GM23338 (cell line): ENCODE data around the gene CAMTA1.

Source experiments
- CREB1 ChIP-seq: fragments of 250-450 bp; sonication (Bioruptor Pico); IDR thresholded peaks from 2 replicates; pipeline ENCODE4 v1.5.0; 2020; ENCODE audit warnings: low read depth, mild to moderate bottlenecking, moderate library complexity
- CTCF ChIP-seq, 2 experiments: fragments of 200-600 bp in 1 of 2; sonication (generic) in 1 of 2; conservative IDR thresholded peaks; 2 replicates each; pipeline versions ENCODE4 v1.5.1 to v1.6.1; 2016 to 2017; ENCODE audit warnings: antibody characterized with exemption in 2 of 2, low read depth in 2 of 2, mild to moderate bottlenecking in 2 of 2, moderate library complexity in 1 of 2
- EZH2 ChIP-seq: fragments of 200-600 bp; sonication (generic); IDR thresholded peaks from one replicate; pipeline ENCODE4 v1.8.0; 2017; ENCODE audit warnings: antibody characterized with exemption, mild to moderate bottlenecking, low read depth; ENCODE audit not compliant: unreplicated experiment
- EZH2phosphoT487 ChIP-seq: fragments of 200-600 bp; sonication (generic); IDR thresholded peaks from one replicate; pipeline ENCODE4 v1.8.1; 2018; ENCODE audit warnings: antibody characterized with exemption; ENCODE audit not compliant: unreplicated experiment
- JUNB ChIP-seq: IDR thresholded peaks from one replicate; pipeline ENCODE4 v1.6.1; 2016; ENCODE audit warnings: antibody characterized with exemption; ENCODE audit not compliant: unreplicated experiment
- NANOG ChIP-seq: IDR thresholded peaks from 2 replicates; pipeline ENCODE4 v1.6.1; 2016; ENCODE audit warnings: antibody characterized with exemption, borderline replicate concordance
- POLR2AphosphoS5 ChIP-seq: IDR thresholded peaks from 2 replicates; pipeline ENCODE4 v1.6.1; 2016; ENCODE audit warnings: antibody characterized with exemption, low read depth
- REST ChIP-seq: IDR thresholded peaks from one replicate; pipeline ENCODE4 v1.6.1; 2018; ENCODE audit warnings: antibody characterized with exemption; ENCODE audit not compliant: unreplicated experiment
- STAT1 ChIP-seq: IDR thresholded peaks from one replicate; pipeline ENCODE4 v1.6.1; 2016; ENCODE audit warnings: antibody characterized with exemption; ENCODE audit not compliant: unreplicated experiment
- ZNF114 ChIP-seq: fragments of 250-450 bp; sonication (Bioruptor Pico); IDR thresholded peaks from 2 replicates; pipeline ENCODE4 v1.5.0; 2020; ENCODE audit warnings: mild to moderate bottlenecking, moderate library complexity
- ZNF331 ChIP-seq: fragments of 250-450 bp; sonication (Bioruptor Pico); IDR thresholded peaks from 2 replicates; pipeline ENCODE4 v1.5.0; 2020; ENCODE audit warnings: low read depth, mild to moderate bottlenecking, moderate library complexity
- TF ChIP-seq, protein P1 (sequence below): IDR thresholded peaks from 2 replicates; pipeline ENCODE4 v1.6.1; 2016; ENCODE audit warnings: antibody characterized with exemption

- TF ChIP-seq EZH2, result no peak
- no peak for TF ChIP-seq CTCF (conservative IDR thresholded peaks at IDR 0.05; ENCODE audit: low read depth in 2 of 2)
- TF ChIP-seq EZH2phosphoT487, result no peak
- no peak for TF ChIP-seq STAT1
- TF ChIP-seq JUNB, result no peak
- TF ChIP-seq REST, result no peak
- no peak for TF ChIP-seq POLR2AphosphoS5
- no peak for TF ChIP-seq ZNF114 (CRISPR knock-in tag)
- TF ChIP-seq, protein P1, sequence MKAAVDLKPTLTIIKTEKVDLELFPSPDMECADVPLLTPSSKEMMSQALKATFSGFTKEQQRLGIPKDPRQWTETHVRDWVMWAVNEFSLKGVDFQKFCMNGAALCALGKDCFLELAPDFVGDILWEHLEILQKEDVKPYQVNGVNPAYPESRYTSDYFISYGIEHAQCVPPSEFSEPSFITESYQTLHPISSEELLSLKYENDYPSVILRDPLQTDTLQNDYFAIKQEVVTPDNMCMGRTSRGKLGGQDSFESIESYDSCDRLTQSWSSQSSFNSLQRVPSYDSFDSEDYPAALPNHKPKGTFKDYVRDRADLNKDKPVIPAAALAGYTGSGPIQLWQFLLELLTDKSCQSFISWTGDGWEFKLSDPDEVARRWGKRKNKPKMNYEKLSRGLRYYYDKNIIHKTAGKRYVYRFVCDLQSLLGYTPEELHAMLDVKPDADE, result no peak
- no peak for TF ChIP-seq ZNF331 (CRISPR knock-in tag)
- no peak for TF ChIP-seq NANOG
- no peak for TF ChIP-seq CREB1 (CRISPR knock-in tag)
Measured at GRCh38 chr1:7509598-7509997, 724.3 kb downstream of the CAMTA1 start.
